Stomach (tissue), 9 donors: ENCODE measurements around the gene KIF4A. TPM values are rescaled to one million over a fixed set of nuclear protein-coding genes. Genes with fewer than 3 reads are reported as not detected.

Experiments
- DNase-seq, 2 donors: peaks; one replicate each; pipeline versions ENCODE4 v3.0.0 to v3.0.0-alpha.2; 2013 to 2019
- H3K27ac ChIP-seq, 5 donors: fragments of 200-600 bp in 4 of 5; sonication (generic) in 4 of 5; one replicate each; pipeline ENCODE4 v1.5.1; 2013 to 2019; ENCODE audit warnings: mild to moderate bottlenecking in 1 of 5, moderate library complexity in 1 of 5
- H3K27me3 ChIP-seq, 3 donors: fragments of 200-600 bp; sonication (generic); one replicate each; pipeline ENCODE4 v1.5.1; 2017 to 2019; ENCODE audit warnings: mixed run types in 1 of 3
- H3K36me3 ChIP-seq, 4 donors: fragments of 200-600 bp; sonication (generic); 1 replicate in 3 of 4; 2 replicates in 1 of 4; pipeline ENCODE4 v1.5.1; 2016 to 2019
- H3K4me1 ChIP-seq, 4 donors: fragments of 200-600 bp; sonication (generic); one replicate each; pipeline ENCODE4 v1.5.1; 2016 to 2019
- H3K4me3 ChIP-seq, 4 donors: fragments of 200-600 bp; sonication (generic) in 3 of 4; one replicate each; pipeline ENCODE4 v1.5.1; 2016 to 2019; ENCODE audit warnings: mild to moderate bottlenecking in 1 of 4
- H3K9me3 ChIP-seq, 4 donors: fragments of 200-600 bp; sonication (generic); one replicate each; pipeline ENCODE4 v1.5.1; 2016 to 2019
- CTCF ChIP-seq, 7 experiments: fragments of 450-650 bp in 4 of 7; fragments of 200-600 bp in 3 of 7; sonication (generic) in 3 of 7; IDR thresholded peaks; one replicate each; pipeline ENCODE4 v1.5.1; 2016 to 2019; ENCODE audit warnings: antibody characterized with exemption in 7 of 7, control low read depth in 2 of 7, mild to moderate bottlenecking in 1 of 7
- EP300 ChIP-seq: sonication (generic); formaldehyde crosslinking; IDR thresholded peaks from one replicate; pipeline ENCODE4 v1.6.1; 2017; ENCODE audit warnings: antibody characterized with exemption
- POLR2A ChIP-seq, 4 donors: fragments of 450-650 bp; IDR thresholded peaks; one replicate each; pipeline ENCODE4 v1.6.1; 2016; ENCODE audit warnings: antibody characterized with exemption in 4 of 4, control low read depth in 2 of 4, mild to moderate bottlenecking in 1 of 4, moderate library complexity in 1 of 4
- POLR2AphosphoS5 ChIP-seq, 3 donors: sonication (generic); formaldehyde crosslinking; IDR thresholded peaks; one replicate each; pipeline ENCODE4 v1.6.1; 2016; ENCODE audit warnings: antibody characterized with exemption in 3 of 3
- WGBS, 5 donors: extraction: QIAGEN DNeasy Blood & Tissue Kit in 3 of 5; methylation state at CpG; one replicate each; pipeline versions ENCODE4 v1.1.5 to v1.1.7; 2013 to 2018; 5-methylcytosine and 5-hydroxymethylcytosine counted together
- intact Hi-C: fragments of 100-400 bp; cut with DNase I; formaldehyde crosslinking; loops from one replicate; pipeline ENCODE4 v1.15.1; 2023; ENCODE audit warnings: low total_unique reads
- polyA plus RNA-seq, 3 donors: library from polyadenylated mRNA; stranded (reverse); fragments of 200-250 nt; gene quantifications; one replicate each; pipeline ENCODE4 v1.2.3, GENCODE V29; 2013
- total RNA-seq, 5 donors: library from RNA; depleted of rRNA; stranded (reverse); fragments of >200 nt; gene quantifications; one replicate each; pipeline versions ENCODE4 v1.1.0 to v1.2.3, GENCODE V29; 2014 to 2016
- donor health status: healthy with polysubstance abuse.
- donor health status: Bipolar disorder and iron deficiency.
- donor health status: healthy.

The KIF4A gene
- total and polyA plus RNA-seq, 8 donors, result 0.31 to 26.9 (median 2.0) TPM; not detected in 1

- Histone ChIP-seq H3K27ac (no peak overlapping the region), H3K4me1 (no peaks in the 10 kb centered on the region), H3K36me3 (peaks cover 0 to 3% (median 0%) of the 10 kb centered on the region in 4 donors), H3K27me3 (peaks cover 0 to 4% (median 0%) of the 10 kb centered on the region in 3 donors), H3K4me3 (no peak overlapping the region), H3K9me3 (no peaks in the 10 kb centered on the region)
- intact Hi-C loops, result no loop called here
- WGBS, 5 donors, result 75 to 100% (median 79%) methylated on average over 1 of the region's 1 CpG
- TF ChIP-seq CTCF (IDR thresholded peaks at IDR 0.05) (no peak), POLR2AphosphoS5 (IDR thresholded peaks at IDR 0.05) (no peak), POLR2A (IDR thresholded peaks at IDR 0.05) (no peak)
- DNase-seq, result no peak
Observed at GRCh38 chrX:70405003-70405402, 115.1 kb downstream of the KIF4A start.

- H3K4me1 ChIP-seq, result no peaks in the 10 kb centered on the region
- H3K27ac ChIP-seq, result no peak overlapping the region
- no peak for DNase-seq
- 75 to 97% (median 93%) methylated on average over 2 of the region's 2 CpGs for WGBS, 5 donors
- H3K4me3 ChIP-seq, result no peak overlapping the region
- intact Hi-C loops, result no loop called here
- no peak for TF ChIP-seq POLR2A (IDR thresholded peaks at IDR 0.05)
- no peak for TF ChIP-seq POLR2AphosphoS5 (IDR thresholded peaks at IDR 0.05)
- TF ChIP-seq EP300, result no peak
- no peak for TF ChIP-seq CTCF (IDR thresholded peaks at IDR 0.05)
- H3K36me3 ChIP-seq, result no peaks in the 10 kb centered on the region
- H3K9me3 ChIP-seq, result no peaks in the 10 kb centered on the region
- peaks cover 0 to 4% (median 0%) of the 10 kb centered on the region in 3 donors for H3K27me3 ChIP-seq
Observed at GRCh38 chrX:70410921-70411320, 121.0 kb downstream of the KIF4A start.

GRCh38 chrX:70411475-70411874, 121.6 kb downstream of the KIF4A start:
- intact Hi-C loops, result no loop called here
- 68 to 96% (median 84%) methylated on average over 3 of the region's 3 CpGs for WGBS, 5 donors
- no peak for DNase-seq
- Histone ChIP-seq H3K4me3 (no peak overlapping the region), H3K27me3 (peaks cover 0 to 4% (median 0%) of the 10 kb centered on the region in 3 donors), H3K9me3 (no peaks in the 10 kb centered on the region), H3K4me1 (no peaks in the 10 kb centered on the region), H3K27ac (no peak overlapping the region), H3K36me3 (no peaks in the 10 kb centered on the region)
- no peak for TF ChIP-seq CTCF (IDR thresholded peaks at IDR 0.05)

- H3K27me3 ChIP-seq, result peaks cover 0 to 20% (median 5%) of the 10 kb centered on the region in 3 donors
- H3K27ac ChIP-seq, result no peak overlapping the region
- TF ChIP-seq EP300 (no peak), POLR2A (IDR thresholded peaks at IDR 0.05) (no peak), POLR2AphosphoS5 (IDR thresholded peaks at IDR 0.05) (no peak), CTCF (IDR thresholded peaks at IDR 0.05) (no peak)
- H3K9me3 ChIP-seq, result no peaks in the 10 kb centered on the region
- no peak overlapping the region for H3K4me3 ChIP-seq
- WGBS, 5 donors, result 33 to 100% (median 50%) methylated on average over 1 to 2 of the region's 2 CpGs
- DNase-seq, result peak in 1 of 2 donors; percentile 28
- H3K36me3 ChIP-seq, result no peaks in the 10 kb centered on the region
- intact Hi-C loops, result no loop called here
- H3K4me1 ChIP-seq, result no peaks in the 10 kb centered on the region
Observed at GRCh38 chrX:70421618-70422017, 131.7 kb downstream of the KIF4A start.
